ENCODE measurements around the gene ARSB.
"Not testable (repeated sequence)": the region's sequence is repeated elsewhere in the genome, so short reads cannot be mapped to it uniquely, and the experiment has no call there.

ARSB gene

DNA sequence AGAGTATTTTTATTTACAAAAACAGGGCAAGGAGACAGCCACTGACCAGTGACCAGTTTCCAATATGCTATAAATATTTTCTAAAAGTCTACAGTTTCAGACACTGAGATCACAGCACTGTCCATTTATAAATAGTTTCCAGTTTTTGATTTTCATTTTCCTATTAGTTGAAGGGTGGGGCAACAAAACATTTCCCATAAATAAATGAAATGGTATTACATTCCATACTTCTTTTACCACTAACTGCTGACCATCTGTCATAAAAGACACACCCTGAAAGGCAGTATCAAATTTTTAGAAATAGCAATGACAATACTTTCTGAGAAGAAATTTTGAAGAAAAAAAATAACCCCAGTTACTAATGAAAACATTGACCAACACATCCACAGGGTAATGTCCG lies 126.7 kb downstream of the ARSB start:
- TF ChIP-seq POLR2AphosphoS5 (IDR thresholded peaks at IDR 0.05; ENCODE audit: low read depth) (no peak), SPI1 (IDR thresholded peaks at IDR 0.05; ENCODE audit: borderline replicate concordance, low read depth) (no peak), GABPA (IDR thresholded peaks at IDR 0.05; ENCODE audit: low read depth) (no peak), CTCF (IDR thresholded peaks at IDR 0.05; ENCODE audit: insufficient read depth, low read length) (no peak)
- TF ChIP-seq, protein P1, sequence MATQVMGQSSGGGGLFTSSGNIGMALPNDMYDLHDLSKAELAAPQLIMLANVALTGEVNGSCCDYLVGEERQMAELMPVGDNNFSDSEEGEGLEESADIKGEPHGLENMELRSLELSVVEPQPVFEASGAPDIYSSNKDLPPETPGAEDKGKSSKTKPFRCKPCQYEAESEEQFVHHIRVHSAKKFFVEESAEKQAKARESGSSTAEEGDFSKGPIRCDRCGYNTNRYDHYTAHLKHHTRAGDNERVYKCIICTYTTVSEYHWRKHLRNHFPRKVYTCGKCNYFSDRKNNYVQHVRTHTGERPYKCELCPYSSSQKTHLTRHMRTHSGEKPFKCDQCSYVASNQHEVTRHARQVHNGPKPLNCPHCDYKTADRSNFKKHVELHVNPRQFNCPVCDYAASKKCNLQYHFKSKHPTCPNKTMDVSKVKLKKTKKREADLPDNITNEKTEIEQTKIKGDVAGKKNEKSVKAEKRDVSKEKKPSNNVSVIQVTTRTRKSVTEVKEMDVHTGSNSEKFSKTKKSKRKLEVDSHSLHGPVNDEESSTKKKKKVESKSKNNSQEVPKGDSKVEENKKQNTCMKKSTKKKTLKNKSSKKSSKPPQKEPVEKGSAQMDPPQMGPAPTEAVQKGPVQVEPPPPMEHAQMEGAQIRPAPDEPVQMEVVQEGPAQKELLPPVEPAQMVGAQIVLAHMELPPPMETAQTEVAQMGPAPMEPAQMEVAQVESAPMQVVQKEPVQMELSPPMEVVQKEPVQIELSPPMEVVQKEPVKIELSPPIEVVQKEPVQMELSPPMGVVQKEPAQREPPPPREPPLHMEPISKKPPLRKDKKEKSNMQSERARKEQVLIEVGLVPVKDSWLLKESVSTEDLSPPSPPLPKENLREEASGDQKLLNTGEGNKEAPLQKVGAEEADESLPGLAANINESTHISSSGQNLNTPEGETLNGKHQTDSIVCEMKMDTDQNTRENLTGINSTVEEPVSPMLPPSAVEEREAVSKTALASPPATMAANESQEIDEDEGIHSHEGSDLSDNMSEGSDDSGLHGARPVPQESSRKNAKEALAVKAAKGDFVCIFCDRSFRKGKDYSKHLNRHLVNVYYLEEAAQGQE (IDR thresholded peaks at IDR 0.05; ENCODE audit: insufficient replicate concordance, low read depth): no peak
- DNase-seq (ENCODE audit: low read depth in 1 of 2, low spot score in 1 of 2): no peak
- Histone ChIP-seq H3K4me3 (replicated peaks; ENCODE audit: insufficient read depth, low read length) (no peak overlapping the region), H3K27ac (replicated peaks) (no peak overlapping the region), H3K27me3 (ENCODE audit: insufficient read depth, poor library complexity, severe bottlenecking) (no peaks in the 10 kb centered on the region)

GRCh38 chr5:78855026-78855425 lies 130.1 kb downstream of the ARSB start:
- DNase-seq (ENCODE audit: low read depth in 1 of 2, low spot score in 1 of 2): no peak
- Histone ChIP-seq H3K27me3 (ENCODE audit: insufficient read depth, poor library complexity, severe bottlenecking) (no peaks in the 10 kb centered on the region), H3K4me3 (replicated peaks; ENCODE audit: insufficient read depth, low read length) (no peak overlapping the region), H3K27ac (replicated peaks) (no peak overlapping the region)
- TF ChIP-seq, protein P1 (IDR thresholded peaks at IDR 0.05; ENCODE audit: insufficient replicate concordance, low read depth): no peak
- TF ChIP-seq SPI1 (IDR thresholded peaks at IDR 0.05; ENCODE audit: borderline replicate concordance, low read depth) (no peak), CTCF (IDR thresholded peaks at IDR 0.05; ENCODE audit: insufficient read depth, low read length) (no peak), POLR2AphosphoS5 (IDR thresholded peaks at IDR 0.05; ENCODE audit: low read depth) (no peak)

DNA sequence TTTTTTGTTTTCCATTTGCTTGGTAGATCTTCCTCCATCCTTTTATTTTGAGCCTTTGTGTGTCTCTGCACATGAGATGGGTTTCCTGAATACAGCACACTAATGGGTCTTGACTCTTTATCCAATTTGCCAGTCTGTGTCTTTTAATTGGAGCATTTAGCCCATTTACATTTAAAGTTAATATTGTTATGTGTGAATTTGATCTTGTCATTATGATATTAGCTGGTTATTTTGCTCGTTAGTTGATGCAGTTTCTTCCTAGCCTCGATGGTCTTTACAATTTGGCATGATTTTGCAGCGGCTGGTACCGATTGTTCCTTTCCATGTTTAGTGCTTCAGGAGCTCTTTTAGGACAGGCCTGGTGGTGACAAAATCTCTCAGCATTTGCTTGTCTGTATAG lies 133.2 kb downstream of the ARSB start:
- H3K4me3 ChIP-seq (replicated peaks; ENCODE audit: insufficient read depth, low read length); DNase-seq (ENCODE audit: low read depth in 1 of 2, low spot score in 1 of 2); H3K27ac ChIP-seq (replicated peaks); H3K27me3 ChIP-seq (ENCODE audit: insufficient read depth, poor library complexity, severe bottlenecking): not testable (repeated sequence)

DNA sequence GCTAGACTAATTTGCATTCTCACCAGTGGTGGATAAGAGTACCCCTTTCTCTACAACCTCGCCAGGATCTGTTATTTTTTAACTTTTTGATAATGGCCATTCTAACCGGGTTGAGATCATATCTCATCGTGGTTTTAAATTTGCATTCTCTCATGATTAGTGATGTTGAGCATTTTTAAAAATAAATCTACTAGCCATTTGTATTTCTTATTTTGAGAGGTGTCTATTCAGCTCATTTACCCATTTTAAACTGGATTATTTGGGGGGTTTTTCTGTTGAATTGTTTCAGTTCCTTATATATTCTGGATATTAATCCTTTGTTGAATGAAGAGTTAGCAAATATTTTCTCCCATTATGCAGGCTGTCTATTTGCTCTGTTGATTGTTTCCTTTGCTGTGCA lies 139.6 kb downstream of the ARSB start:
- H3K27ac ChIP-seq (replicated peaks): no peak overlapping the region
- TF ChIP-seq, protein P1 (IDR thresholded peaks at IDR 0.05; ENCODE audit: insufficient replicate concordance, low read depth): no peak
- TF ChIP-seq SPI1 (IDR thresholded peaks at IDR 0.05; ENCODE audit: borderline replicate concordance, low read depth) (no peak), CTCF (IDR thresholded peaks at IDR 0.05; ENCODE audit: insufficient read depth, low read length) (no peak), POLR2AphosphoS5 (IDR thresholded peaks at IDR 0.05; ENCODE audit: low read depth) (no peak), GABPA (IDR thresholded peaks at IDR 0.05; ENCODE audit: low read depth) (no peak)
- DNase-seq (ENCODE audit: low read depth in 1 of 2, low spot score in 1 of 2): no peak
- no peak overlapping the region for H3K4me3 ChIP-seq (replicated peaks; ENCODE audit: insufficient read depth, low read length)
- H3K27me3 ChIP-seq (ENCODE audit: insufficient read depth, poor library complexity, severe bottlenecking): no peaks in the 10 kb centered on the region
